HG03439 (cell line): ENCODE measurements around the gene ITK.
"Not testable (repeated sequence)": the region's sequence is repeated elsewhere in the genome, so short reads cannot be mapped to it uniquely, and the experiment has no call there.

Source experiments
- ATAC-seq: cut with Tn5 transposase; IDR thresholded peaks from one replicate; pipeline ENCODE4 v1.9.1; 2021; ENCODE audit warnings: mild to moderate bottlenecking, moderate library complexity; ENCODE audit not compliant: unreplicated experiment

Gene ITK

GRCh38 chr5:157205708-157206107 is 25.1 kb downstream of the ITK start:
- no peak for ATAC-seq

DNA sequence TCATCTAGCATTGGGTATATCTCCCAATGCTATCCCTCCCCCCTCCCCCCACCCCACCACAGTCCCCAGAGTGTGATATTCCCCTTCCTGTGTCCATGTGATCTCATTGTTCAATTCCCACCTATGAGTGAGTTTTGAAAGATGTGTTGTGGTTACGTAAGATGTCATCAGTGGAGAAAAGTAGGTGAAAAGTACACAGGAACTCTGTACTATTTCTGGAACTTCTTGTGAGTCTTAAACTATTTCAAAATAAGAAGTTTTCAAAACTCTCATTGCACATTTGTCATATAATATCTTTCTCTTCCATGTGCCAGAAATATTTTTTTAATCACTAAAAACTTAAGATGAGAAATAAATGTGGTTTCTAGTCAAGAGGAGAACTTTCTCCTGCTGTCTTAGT is 30.0 kb downstream of the ITK start:
- ATAC-seq = not testable (repeated sequence)

DNA sequence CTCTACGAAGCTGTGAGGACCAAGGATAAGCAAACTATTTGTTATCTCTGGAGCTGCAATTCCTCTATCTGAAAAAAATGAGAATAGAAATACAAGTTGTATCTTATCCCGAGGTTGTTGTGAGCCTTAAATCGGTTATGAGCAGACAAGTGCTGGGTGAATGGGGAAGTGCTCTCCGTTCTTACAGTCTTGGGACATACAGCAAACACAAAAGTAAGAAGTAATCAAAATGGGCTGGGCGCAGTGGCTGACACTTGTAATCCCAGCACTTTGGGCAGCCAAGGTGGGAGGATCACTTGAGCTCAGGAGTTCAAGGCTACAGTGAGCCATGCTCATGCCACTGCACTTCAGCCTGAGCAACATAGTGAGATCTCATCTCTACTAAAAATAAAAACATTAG is 31.7 kb downstream of the ITK start:
- ATAC-seq = no peak

GRCh38 chr5:157213527-157214243 is 33.0 kb downstream of the ITK start:
- ATAC-seq = no peak

- ATAC-seq = no peak
Observed at GRCh38 chr5:157214415-157214814, 33.8 kb downstream of the ITK start.

DNA sequence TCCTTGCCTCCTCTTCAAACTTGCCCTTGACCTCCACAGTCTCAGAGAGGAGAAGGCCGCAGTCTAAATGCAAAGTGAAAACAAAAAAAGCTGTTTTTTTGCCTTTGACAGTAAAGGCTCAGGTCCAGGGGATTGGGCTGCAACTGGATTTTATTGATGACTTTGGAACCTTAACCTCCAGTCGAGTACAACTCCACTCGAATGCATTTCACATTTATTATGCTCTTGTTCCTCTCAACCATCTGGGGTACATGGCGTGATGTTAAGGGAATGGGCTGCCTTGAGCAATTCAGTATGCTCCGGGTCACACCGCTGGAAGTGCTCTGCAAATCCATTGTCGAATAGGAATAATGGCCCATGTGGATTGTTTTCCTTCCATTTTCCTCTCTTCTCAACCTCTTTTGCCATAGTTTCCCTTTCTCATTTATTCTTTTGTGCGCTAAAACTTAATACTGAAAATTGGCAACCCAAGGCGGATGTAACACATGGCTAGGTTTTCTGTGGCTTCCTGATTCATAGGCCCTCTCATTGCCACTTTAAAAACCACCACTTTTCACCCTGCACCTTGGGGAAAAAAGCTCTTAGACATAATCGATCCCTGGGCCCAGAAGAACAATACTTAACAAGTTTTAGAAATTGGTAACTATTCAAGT is 34.3 kb downstream of the ITK start:
- ATAC-seq = peak; percentile 46

DNA sequence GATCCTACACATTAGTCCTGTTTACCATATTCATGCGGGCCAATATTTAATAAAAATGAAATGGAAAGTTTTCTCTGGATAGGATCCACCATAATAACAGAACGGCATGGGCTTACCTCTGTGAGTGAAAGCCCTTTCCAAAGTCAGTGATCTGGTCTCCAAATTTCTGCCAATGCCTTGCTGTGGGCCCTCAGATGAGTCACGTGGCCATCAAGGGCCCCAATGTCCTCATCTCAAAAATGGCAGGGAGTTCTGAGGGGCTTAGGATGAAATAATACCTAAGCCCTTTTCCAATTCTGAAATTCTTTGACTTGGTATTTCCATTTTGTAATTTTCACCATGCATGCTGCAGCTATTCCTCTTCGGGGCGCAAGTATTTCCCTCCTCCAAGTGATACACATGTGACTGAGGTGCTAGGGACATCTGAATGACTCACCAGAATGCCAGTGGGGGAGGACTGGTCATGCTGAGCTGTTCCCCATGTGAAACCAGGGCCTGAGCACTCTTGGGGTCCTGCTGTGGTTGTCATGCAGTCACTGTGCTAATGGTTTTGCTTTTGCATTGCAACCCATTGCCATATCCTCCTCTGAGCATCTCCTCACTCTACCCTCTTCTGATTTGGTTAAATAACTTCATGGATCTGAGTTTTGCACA is 35.0 kb downstream of the ITK start:
- no peak for ATAC-seq

DNA sequence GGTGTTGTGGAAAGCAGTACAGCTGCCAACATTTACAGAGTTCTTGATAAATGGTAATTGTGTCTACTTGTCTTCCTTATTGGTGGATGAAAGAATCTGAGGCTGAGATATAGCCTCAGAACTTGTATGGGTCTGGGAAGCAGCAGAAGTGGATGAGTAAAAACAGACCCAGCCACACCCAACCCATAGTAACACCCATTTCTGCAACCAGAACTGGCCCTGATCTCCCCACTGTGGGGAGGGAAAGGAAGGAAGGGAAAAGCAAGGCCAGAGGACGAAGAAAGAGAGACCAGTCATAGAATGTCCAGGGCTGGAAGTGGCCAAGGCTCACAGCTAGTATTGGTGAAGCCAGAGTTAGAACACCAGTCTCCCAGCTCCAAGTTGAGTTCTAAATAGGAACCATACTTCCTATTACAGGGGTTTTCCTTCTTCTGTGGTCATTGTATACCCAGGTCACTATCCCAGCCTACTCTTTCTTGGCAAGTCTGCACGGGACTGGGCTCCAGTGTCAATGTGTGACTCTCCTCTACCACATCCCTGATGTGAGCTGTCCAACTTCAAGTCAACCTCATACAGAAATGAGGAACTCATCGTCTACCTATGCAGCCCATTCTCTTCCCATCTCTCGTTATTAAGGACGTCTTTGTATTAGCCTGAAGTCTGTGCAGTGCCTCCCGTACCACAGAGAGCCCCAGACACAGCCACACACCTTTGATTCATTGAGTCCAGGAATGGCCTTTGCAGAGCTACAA is 35.9 kb downstream of the ITK start:
- no peak for ATAC-seq

DNA sequence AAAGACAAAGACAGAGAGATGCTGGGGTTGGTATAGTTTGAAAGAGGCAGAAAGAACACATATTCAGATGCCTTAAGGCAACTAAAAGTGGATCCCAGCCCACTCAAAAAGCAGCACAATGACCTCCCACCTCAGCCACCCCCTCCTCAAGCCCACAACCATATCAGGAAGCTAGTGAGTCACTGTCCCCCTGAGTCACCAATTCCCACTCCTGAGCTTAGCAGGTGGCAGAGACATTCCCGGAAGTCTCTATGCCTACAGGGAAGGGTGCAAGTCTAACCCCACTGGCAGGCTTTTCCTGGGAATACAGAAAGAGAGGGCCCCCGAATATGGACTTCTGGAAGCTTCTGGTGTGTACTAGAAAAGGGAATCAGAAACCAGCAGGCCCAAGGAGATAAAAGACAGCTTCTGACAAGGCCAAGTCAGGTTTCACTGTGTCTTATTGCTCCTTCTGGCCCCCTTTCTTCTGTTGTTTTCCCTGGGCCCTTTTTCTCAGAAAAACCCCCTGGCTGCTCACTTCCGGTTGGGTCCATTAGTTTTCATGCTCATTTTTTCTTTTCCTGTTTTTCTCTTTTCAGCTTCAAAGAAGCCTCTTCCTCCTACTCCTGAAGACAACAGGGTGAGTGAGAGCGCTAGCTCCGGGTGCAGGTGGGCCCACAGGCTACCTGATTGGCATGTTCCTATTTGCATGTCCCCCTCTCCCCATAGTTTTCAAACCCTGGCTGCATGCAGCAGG is 36.8 kb downstream of the ITK start:
- no peak for ATAC-seq

DNA sequence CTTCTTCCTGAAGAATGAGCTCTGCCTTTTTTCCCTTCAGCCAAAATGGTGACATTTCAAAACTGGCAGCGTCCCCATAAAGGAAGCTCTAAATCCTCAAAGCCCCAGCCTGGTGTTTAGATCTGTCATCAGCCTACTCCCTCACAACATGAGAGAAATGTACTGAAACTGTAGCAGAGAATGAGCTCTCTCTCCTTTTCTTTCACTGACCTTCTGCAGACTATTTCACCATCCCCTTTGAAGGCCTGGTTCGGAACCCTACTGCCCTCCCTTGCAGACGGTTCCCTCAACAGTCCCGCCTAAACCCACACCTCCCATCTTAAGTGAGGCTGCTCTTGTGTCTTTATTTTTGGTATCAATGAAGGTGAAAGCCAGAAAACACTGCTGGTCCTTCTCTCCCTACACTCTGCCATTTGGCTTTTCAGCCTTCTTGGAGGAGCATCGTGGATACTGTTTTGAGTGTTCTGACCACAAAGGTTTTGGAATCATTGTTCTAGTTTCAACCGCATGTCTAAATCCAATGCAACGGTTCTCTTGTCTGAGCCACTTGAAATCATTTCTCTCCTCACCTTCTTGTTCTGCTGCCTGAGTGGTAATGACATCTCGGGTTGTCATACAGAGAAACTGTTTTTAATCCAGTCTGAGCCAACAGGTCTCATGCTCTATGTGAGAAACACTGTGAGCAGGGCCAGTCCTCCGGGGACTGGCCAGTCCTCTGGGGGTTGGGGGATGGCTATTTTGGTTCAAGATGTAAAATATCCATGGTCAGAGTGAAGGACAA is 39.0 kb downstream of the ITK start:
- peak; percentile 44 for ATAC-seq

GRCh38 chr5:157221959-157222358 is 41.3 kb downstream of the ITK start:
- ATAC-seq = no peak

DNA sequence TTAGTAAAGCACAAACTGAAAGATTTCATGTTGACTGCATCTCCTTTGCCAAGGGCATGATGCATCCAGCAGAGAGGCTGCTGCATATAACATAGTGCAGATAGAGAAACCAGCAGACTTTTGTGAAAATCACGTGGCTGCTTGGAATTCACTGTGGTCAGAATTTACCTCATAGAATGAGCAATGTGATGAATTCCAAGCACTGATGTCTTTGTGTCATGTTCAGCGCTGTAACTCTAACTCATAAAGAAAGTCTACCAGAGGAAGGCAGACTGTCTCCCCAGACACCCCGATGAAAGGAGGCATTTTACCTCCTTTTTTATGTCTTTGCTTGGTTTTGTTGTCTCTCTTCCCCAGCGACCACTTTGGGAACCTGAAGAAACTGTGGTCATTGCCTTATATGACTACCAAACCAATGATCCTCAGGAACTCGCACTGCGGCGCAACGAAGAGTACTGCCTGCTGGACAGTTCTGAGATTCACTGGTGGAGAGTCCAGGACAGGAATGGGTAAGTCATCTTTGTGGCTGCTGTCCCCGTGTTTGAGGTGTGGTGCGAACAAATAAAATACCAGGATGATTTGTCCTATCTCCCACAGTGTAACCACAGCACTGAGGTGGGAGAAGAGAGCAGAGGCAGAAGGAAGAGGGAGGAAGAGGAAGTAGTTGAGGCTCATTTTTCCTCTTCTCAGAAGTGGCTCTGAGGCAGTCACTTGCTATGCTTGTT is 42.0 kb downstream of the ITK start:
- no peak for ATAC-seq

DNA sequence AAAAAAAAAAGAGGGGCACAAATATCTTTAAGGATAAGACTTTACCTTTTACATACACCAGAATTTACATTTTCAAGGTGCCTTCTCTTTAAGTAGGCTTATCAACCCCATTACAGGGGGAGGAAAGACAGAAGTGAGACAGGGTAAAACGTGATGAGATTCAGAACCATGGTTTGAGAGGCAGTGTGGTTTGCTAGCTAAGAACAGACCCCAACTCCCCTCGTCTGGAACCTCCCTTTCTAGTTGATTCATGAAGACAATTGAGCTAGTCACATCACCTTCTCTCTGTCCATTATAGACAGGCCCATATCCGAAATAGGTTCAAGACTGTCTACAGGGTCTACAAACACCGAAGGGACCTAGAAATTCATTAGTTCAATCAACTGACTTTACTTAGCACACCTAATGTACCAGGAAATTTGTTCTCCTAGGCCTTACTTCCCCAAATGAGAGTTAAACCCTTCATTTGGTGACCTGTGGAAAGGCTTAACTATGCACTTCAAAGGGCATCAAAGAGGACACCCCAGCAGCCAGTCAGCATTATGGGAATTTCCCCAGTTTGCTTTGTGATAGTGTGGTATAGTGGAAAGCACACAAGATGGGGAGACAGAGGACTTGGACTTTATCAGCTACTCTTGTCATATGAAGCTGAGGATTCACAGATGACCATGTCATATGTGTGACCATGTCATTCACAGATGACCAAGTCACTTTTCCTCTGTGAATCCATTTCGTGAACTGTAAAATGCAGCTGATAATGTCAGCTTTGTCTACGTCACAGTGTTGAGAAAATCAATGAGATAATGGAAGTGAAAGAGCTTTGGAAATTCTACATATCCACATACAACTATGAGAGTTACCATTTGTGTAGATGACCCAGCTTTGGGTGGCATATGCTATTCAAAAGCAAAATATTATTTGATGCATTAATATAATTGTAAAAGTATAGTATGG is 45.1 kb downstream of the ITK start:
- no peak for ATAC-seq

GRCh38 chr5:157230610-157231009 is 50.0 kb downstream of the ITK start:
- ATAC-seq = no peak

DNA sequence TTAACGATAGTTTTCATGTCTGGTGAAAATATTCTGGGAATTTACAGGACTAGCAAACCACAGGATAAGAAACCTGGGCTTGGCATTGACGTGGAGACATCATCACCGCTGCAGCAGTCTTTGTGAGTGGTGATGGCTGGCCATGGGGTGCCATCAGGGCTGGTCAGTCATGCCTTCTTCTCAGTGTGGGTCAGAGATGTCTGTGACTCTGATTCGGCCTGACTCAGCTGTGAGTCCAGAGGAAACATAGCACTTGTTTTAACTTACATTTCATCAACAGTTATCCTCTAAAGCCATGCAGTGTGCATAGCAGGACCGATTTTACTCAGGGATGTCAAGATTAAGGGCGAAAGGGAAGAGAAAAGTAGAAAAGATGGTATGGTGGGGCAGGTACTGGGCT is 52.1 kb downstream of the ITK start:
- no peak for ATAC-seq

DNA sequence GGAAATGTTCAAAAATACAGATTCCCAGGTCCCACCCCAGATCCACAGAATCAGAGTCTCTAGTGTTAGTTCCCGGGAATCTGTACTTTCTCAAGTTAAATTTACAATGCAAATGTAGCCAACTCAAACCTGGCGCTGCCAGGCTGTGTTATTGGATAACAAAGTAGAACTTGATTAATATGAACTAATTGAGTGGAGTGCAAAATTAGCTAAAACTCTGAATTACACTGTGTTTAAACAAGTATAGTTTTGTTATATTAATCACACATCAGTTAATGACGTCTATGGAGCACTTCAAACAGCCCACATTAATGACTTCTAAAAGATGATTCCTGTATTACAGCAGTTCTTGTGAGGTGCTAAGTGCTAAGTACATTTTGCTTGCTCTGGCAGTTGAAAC is 52.9 kb downstream of the ITK start:
- ATAC-seq = no peak

- ATAC-seq = no peak
Observed at GRCh38 chr5:157236423-157236822, 55.8 kb downstream of the ITK start.

DNA sequence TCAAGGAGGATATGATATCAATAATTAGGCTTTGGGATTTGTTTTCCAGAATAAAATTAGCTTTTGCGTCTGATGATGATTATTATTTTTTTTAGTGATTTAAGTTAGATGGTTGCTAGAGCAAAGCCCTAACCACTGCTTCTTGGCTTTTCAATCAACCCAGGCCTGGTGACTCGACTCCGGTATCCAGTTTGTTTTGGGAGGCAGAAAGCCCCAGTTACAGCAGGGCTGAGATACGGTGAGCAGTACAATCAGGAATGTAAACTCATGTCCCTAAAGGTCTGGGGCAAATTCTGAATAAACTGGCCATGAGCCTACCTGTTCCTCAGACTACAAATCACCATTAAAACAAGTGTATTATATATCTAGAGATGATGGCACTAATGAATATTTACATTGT is 60.8 kb downstream of the ITK start:
- ATAC-seq = no peak
